ENCODE measurements around the gene GATA6. TPM values are rescaled to one million over a fixed set of nuclear protein-coding genes. Genes with fewer than 3 reads are reported as not detected.
A peak's percentile ranks its signal among the peaks of the same experiment; 100 is the strongest.

GATA6 gene
- total and polyA plus RNA-seq, 2 experiments from 2014 or later: 0.08 TPM; not detected in 1

DNA sequence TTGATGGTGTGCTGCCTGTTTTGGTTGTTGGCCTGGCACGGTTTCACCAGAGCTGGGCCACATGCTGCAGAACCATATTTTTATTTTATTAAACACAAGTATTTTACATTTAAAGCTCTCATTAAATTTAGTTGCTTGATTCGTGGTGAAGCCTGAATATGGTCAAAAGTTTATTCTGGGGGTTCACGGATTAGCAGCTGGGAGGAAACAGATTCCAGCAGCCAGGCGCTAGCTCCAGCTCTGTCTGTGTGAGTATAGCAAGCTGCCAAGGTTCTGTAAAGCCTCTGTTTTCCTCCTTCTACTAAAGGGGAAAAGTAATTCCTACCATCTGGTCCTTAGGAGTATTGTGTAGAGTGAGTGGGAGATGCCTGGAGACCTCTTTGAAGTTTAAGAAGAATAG is 22.5 kb downstream of the GATA6 start:
- no peaks in the 10 kb centered on the region for H4K20me1 ChIP-seq (replicated peaks; ENCODE audit: insufficient read depth)
- H3K9me3 Mint-ChIP-seq: no peaks in the 10 kb centered on the region
- no peak overlapping the region for H3K27ac Mint-ChIP-seq
- H3K79me2 ChIP-seq (replicated peaks; ENCODE audit: insufficient read depth): no peaks in the 10 kb centered on the region
- no peaks in the 10 kb centered on the region for H3K36me3 ChIP-seq (ENCODE audit: insufficient read depth)
- peaks cover 1% of the 10 kb centered on the region for H3K27me3 Mint-ChIP-seq (ENCODE audit: insufficient read depth, low read depth, poor library complexity)
- no peaks in the 10 kb centered on the region for H3K27me3 ChIP-seq (ENCODE audit: insufficient read depth)
- no peak overlapping the region for H3K4me2 ChIP-seq
- peaks cover 5% of the 10 kb centered on the region; the same call in 1 of the 2 replicates for H3K4me1 ChIP-seq (ENCODE audit: insufficient read depth)
- no peaks in the 10 kb centered on the region for H3K9me2 ChIP-seq (ENCODE audit: insufficient read depth)
- DNase-seq (ENCODE audit: low spot score): no peak
- no peak overlapping the region for H3K4me3 Mint-ChIP-seq
- TF ChIP-seq NANOG (IDR thresholded peaks at IDR 0.05; ENCODE audit: borderline replicate concordance) (no peak), POLR2AphosphoS5 (IDR thresholded peaks at IDR 0.05; ENCODE audit: low read depth) (no peak), JUNB (IDR thresholded peaks at IDR 0.05; ENCODE audit: unreplicated experiment) (no peak), ZNF114 (CRISPR knock-in tag; IDR thresholded peaks at IDR 0.05) (no peak), ZNF331 (CRISPR knock-in tag; IDR thresholded peaks at IDR 0.05; ENCODE audit: low read depth) (no peak), STAT1 (IDR thresholded peaks at IDR 0.05; ENCODE audit: unreplicated experiment) (no peak)
- TF ChIP-seq, protein P1, sequence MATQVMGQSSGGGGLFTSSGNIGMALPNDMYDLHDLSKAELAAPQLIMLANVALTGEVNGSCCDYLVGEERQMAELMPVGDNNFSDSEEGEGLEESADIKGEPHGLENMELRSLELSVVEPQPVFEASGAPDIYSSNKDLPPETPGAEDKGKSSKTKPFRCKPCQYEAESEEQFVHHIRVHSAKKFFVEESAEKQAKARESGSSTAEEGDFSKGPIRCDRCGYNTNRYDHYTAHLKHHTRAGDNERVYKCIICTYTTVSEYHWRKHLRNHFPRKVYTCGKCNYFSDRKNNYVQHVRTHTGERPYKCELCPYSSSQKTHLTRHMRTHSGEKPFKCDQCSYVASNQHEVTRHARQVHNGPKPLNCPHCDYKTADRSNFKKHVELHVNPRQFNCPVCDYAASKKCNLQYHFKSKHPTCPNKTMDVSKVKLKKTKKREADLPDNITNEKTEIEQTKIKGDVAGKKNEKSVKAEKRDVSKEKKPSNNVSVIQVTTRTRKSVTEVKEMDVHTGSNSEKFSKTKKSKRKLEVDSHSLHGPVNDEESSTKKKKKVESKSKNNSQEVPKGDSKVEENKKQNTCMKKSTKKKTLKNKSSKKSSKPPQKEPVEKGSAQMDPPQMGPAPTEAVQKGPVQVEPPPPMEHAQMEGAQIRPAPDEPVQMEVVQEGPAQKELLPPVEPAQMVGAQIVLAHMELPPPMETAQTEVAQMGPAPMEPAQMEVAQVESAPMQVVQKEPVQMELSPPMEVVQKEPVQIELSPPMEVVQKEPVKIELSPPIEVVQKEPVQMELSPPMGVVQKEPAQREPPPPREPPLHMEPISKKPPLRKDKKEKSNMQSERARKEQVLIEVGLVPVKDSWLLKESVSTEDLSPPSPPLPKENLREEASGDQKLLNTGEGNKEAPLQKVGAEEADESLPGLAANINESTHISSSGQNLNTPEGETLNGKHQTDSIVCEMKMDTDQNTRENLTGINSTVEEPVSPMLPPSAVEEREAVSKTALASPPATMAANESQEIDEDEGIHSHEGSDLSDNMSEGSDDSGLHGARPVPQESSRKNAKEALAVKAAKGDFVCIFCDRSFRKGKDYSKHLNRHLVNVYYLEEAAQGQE (IDR thresholded peaks at IDR 0.05; ENCODE audit: unreplicated experiment): no peak
- TF ChIP-seq, protein P2, sequence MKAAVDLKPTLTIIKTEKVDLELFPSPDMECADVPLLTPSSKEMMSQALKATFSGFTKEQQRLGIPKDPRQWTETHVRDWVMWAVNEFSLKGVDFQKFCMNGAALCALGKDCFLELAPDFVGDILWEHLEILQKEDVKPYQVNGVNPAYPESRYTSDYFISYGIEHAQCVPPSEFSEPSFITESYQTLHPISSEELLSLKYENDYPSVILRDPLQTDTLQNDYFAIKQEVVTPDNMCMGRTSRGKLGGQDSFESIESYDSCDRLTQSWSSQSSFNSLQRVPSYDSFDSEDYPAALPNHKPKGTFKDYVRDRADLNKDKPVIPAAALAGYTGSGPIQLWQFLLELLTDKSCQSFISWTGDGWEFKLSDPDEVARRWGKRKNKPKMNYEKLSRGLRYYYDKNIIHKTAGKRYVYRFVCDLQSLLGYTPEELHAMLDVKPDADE (IDR thresholded peaks at IDR 0.05): no peak
- TF ChIP-seq, protein P3, sequence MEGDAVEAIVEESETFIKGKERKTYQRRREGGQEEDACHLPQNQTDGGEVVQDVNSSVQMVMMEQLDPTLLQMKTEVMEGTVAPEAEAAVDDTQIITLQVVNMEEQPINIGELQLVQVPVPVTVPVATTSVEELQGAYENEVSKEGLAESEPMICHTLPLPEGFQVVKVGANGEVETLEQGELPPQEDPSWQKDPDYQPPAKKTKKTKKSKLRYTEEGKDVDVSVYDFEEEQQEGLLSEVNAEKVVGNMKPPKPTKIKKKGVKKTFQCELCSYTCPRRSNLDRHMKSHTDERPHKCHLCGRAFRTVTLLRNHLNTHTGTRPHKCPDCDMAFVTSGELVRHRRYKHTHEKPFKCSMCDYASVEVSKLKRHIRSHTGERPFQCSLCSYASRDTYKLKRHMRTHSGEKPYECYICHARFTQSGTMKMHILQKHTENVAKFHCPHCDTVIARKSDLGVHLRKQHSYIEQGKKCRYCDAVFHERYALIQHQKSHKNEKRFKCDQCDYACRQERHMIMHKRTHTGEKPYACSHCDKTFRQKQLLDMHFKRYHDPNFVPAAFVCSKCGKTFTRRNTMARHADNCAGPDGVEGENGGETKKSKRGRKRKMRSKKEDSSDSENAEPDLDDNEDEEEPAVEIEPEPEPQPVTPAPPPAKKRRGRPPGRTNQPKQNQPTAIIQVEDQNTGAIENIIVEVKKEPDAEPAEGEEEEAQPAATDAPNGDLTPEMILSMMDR (conservative IDR thresholded peaks at IDR 0.05; ENCODE audit: low read depth in 2 of 2): no peak
- no peaks in the 10 kb centered on the region for H3F3A ChIP-seq (replicated peaks; ENCODE audit: low read depth)
- no peak overlapping the region for H2AFZ ChIP-seq
- no peaks in the 10 kb centered on the region for H3K36me3 Mint-ChIP-seq (ENCODE audit: low read depth)
- no peak overlapping the region for H3K27ac ChIP-seq (ENCODE audit: low read depth)
- no peak overlapping the region for H3K4me3 ChIP-seq
- ATAC-seq: no peak
- H3K4me1 Mint-ChIP-seq: peaks cover 16% of the 10 kb centered on the region

DNA sequence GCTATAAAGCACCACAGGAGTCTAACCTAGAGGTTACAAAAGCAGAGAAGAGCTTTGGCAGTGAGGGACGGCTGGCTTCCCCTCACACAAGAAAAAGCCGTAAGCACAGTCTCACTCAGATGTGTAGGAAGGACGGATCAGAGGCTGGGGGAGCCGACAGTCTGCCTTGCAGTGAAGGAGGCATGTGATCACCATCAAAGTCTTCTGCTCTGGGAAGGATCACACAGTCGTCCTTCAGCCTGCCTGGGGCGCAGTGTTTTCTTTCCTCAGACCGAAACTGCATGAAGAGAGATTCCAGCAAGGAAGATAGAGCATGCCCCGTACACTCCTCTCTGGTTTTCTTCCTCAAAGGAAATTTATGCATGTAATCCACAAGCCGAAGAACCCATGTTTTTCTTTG is 24.1 kb downstream of the GATA6 start:
- no peaks in the 10 kb centered on the region for H3K36me3 Mint-ChIP-seq (ENCODE audit: low read depth)
- TF ChIP-seq STAT1 (IDR thresholded peaks at IDR 0.05; ENCODE audit: unreplicated experiment) (no peak), ZNF331 (CRISPR knock-in tag; IDR thresholded peaks at IDR 0.05; ENCODE audit: low read depth) (no peak), POLR2AphosphoS5 (IDR thresholded peaks at IDR 0.05; ENCODE audit: low read depth) (no peak)
- TF ChIP-seq, protein P4, sequence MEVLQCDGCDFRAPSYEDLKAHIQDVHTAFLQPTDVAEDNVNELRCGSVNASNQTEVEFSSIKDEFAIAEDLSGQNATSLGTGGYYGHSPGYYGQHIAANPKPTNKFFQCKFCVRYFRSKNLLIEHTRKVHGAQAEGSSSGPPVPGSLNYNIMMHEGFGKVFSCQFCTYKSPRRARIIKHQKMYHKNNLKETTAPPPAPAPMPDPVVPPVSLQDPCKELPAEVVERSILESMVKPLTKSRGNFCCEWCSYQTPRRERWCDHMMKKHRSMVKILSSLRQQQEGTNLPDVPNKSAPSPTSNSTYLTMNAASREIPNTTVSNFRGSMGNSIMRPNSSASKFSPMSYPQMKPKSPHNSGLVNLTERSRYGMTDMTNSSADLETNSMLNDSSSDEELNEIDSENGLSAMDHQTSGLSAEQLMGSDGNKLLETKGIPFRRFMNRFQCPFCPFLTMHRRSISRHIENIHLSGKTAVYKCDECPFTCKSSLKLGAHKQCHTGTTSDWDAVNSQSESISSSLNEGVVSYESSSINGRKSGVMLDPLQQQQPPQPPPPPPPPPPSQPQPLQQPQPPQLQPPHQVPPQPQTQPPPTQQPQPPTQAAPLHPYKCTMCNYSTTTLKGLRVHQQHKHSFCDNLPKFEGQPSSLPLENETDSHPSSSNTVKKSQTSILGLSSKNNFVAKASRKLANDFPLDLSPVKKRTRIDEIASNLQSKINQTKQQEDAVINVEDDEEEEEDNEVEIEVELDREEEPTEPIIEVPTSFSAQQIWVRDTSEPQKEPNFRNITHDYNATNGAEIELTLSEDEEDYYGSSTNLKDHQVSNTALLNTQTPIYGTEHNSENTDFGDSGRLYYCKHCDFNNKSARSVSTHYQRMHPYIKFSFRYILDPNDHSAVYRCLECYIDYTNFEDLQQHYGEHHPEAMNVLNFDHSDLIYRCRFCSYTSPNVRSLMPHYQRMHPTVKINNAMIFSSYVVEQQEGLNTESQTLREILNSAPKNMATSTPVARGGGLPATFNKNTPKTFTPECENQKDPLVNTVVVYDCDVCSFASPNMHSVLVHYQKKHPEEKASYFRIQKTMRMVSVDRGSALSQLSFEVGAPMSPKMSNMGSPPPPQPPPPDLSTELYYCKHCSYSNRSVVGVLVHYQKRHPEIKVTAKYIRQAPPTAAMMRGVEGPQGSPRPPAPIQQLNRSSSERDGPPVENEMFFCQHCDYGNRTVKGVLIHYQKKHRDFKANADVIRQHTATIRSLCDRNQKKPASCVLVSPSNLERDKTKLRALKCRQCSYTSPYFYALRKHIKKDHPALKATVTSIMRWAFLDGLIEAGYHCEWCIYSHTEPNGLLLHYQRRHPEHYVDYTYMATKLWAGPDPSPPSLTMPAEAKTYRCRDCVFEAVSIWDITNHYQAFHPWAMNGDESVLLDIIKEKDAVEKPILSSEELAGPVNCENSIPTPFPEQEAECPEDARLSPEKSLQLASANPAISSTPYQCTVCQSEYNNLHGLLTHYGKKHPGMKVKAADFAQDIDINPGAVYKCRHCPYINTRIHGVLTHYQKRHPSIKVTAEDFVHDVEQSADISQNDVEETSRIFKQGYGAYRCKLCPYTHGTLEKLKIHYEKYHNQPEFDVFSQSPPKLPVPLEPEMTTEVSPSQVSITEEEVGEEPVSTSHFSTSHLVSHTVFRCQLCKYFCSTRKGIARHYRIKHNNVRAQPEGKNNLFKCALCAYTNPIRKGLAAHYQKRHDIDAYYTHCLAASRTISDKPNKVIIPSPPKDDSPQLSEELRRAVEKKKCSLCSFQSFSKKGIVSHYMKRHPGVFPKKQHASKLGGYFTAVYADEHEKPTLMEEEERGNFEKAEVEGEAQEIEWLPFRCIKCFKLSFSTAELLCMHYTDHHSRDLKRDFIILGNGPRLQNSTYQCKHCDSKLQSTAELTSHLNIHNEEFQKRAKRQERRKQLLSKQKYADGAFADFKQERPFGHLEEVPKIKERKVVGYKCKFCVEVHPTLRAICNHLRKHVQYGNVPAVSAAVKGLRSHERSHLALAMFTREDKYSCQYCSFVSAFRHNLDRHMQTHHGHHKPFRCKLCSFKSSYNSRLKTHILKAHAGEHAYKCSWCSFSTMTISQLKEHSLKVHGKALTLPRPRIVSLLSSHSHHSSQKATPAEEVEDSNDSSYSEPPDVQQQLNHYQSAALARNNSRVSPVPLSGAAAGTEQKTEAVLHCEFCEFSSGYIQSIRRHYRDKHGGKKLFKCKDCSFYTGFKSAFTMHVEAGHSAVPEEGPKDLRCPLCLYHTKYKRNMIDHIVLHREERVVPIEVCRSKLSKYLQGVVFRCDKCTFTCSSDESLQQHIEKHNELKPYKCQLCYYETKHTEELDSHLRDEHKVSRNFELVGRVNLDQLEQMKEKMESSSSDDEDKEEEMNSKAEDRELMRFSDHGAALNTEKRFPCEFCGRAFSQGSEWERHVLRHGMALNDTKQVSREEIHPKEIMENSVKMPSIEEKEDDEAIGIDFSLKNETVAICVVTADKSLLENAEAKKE (CRISPR knock-in tag; IDR thresholded peaks at IDR 0.05): no peak

More for the DNA sequence above, 24.1 kb downstream of the GATA6 start:
- H3K4me3 ChIP-seq: no peak overlapping the region
- H3K79me2 ChIP-seq (replicated peaks; ENCODE audit: insufficient read depth): no peaks in the 10 kb centered on the region
- H3K4me1 ChIP-seq (ENCODE audit: insufficient read depth): peaks cover 16% of the 10 kb centered on the region; the same call in 1 of the 2 replicates
- no peak for DNase-seq (ENCODE audit: low spot score)
- no peaks in the 10 kb centered on the region for H4K20me1 ChIP-seq (replicated peaks; ENCODE audit: insufficient read depth)
- H3K9me2 ChIP-seq (ENCODE audit: insufficient read depth): no peaks in the 10 kb centered on the region
- H3K4me2 ChIP-seq: no peak overlapping the region
- H2AFZ ChIP-seq: peak overlapping the region; percentile 76
- H3F3A ChIP-seq (replicated peaks; ENCODE audit: low read depth): no peaks in the 10 kb centered on the region
- peaks cover 27% of the 10 kb centered on the region for H3K4me1 Mint-ChIP-seq
- H3K9me3 Mint-ChIP-seq: no peaks in the 10 kb centered on the region; the same call in 2 of the 3 replicates
- H3K36me3 ChIP-seq (ENCODE audit: insufficient read depth): no peaks in the 10 kb centered on the region
- H3K4me3 Mint-ChIP-seq: no peak overlapping the region
- H3K27ac ChIP-seq (ENCODE audit: low read depth): no peak overlapping the region
- peak; percentile 64 for ATAC-seq
- peaks cover 9% of the 10 kb centered on the region for H3K27me3 Mint-ChIP-seq (ENCODE audit: insufficient read depth, low read depth, poor library complexity)
- H3K27ac Mint-ChIP-seq: no peak overlapping the region
- H3K27me3 ChIP-seq (ENCODE audit: insufficient read depth): no peaks in the 10 kb centered on the region
